GM18498 (cell line): ENCODE results near the gene EVI5.
"Not testable (repeated sequence)": the region's sequence is repeated elsewhere in the genome, so short reads cannot be mapped to it uniquely, and the experiment has no call there.

ENCODE experiments used
- ATAC-seq: cut with Tn5 transposase; IDR thresholded peaks from one replicate; pipeline ENCODE4 v1.9.1; 2021; ENCODE audit warnings: mild to moderate bottlenecking, moderate library complexity; ENCODE audit not compliant: unreplicated experiment

EVI5 gene

DNA sequence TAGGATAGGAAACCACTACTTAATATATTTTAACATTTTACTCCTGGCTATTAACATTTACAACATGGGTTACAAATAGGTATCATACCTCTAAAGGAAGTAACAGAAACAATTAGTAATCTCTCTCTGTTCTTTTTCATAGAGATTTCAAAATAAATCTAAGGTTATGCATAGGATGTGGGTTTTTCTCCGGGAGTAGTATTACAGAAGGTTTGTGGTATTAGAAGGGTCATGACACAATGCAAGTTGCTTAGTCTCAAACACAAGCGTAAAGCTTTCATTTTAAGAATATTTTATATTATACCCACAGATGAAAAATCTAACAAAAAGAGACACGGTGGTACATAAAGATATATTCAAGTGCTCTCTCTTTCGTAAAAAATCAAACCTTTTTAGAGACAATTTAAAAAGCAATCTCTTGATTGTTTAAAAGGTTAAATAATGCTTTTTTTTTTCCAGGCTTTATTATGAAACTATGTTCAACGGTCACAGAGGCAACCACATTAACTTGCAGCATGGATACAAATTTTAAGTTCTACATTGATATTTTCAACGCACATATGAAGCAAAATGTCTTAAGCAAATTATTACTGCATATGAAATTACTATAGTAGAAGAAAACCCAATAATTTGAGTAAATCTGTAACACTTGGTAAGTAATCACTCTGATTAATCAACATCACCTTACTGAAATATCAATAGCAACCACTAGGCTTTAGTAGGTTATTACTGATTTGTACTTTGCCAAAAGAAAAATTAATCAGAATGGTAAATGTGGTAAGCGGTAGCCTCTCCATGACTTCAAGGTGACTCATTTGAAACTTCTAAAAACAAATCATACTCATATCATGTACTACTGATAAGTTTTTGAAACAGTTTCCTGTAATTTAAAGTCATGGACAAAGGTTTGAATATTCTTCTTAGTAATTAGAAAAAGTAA, 200.8 kb downstream of the EVI5 start:
- peak; percentile 82 for ATAC-seq

GRCh38 chr1:92577261-92577895, 207.5 kb downstream of the EVI5 start:
- no peak for ATAC-seq

DNA sequence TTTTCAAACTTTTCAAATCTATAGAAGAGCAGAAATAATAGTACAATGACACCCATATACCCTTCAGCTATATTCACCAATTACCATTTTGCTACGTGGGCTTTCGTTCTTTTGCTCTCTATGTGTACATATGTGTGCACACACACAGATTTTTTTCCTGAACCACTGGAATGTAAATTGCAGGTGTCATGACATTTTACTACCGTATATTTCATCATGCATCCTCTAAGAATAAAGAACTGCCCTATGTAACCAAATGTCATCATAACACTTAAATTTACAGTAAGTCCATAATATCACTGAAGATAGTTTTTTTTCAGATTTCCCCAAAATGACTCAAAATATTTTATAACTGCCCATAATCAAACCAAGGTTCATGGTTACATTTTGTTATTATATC, 209.8 kb downstream of the EVI5 start:
- ATAC-seq, result no peak

DNA sequence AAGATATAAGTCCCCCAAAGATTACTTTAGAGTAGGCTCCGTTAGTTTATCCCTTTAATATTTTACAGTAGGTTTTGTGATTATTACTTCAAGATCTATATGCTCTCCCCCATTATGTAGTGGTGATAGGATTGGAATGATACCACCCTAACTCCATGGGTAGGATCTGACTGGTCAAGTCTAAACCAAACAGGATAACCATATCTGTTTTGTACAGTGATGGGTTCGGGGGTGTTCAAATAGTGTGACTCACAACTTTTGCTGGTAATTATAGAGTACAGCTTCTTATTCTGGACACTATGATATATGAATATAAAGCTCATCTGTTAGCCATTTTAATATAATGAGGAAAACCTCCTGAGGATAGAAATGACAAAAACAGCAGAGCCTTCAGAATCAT, 212.4 kb downstream of the EVI5 start:
- ATAC-seq, result no peak

DNA sequence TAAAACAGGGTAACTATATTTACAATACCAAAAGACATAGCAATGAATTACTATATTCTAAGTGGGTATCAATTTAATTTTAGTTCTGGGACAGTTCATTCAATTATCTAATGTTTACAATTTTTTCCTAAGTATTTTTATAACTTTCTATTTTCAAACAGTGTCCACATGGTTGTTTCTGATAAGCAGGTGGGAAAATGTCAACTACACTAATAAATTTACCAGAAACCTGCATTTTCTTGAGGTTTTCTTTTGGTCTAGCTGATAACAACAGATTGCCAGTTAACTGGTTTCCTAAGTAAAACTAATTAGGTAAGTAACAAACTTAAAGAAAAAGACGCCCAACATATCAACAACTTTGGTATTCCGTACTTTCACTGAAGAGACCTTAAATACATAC, 213.3 kb downstream of the EVI5 start:
- no peak for ATAC-seq

GRCh38 chr1:92567211-92567868, 217.6 kb downstream of the EVI5 start:
- no peak for ATAC-seq

DNA sequence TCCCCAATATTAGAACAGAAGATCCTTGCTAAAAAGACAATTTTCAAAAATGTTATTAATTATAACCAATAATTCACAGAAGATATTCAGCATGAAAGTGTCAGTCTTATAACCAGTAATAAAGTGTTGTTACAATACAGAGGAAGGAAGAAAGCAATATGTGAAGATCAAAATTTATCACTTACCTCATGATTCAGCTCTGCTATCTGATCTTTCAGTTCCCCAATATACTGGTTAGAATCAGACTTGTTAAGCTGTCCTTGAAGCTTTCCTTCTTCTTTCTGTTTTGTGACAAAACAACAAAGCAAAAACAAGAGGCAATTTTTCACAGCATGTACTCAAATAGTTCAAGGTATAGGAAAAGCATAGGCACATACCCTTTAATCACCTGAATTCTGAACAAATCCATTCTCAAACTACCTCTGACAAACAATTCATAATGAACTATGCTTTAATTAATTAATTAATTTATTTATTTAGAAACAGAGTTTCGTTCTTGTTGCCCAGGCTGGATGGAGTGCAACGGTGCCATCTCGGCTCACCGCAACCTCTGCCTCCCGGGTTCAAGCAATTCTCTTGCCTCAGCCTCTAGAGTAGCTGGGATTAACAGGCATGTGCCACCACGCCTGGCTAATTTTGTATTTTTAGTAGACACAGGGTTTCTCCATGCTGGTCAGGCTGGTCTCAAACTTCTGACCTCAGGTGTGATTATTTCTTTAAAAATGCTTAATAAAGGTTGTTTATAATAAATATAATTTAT, 221.3 kb downstream of the EVI5 start:
- peak; percentile 97 for ATAC-seq

DNA sequence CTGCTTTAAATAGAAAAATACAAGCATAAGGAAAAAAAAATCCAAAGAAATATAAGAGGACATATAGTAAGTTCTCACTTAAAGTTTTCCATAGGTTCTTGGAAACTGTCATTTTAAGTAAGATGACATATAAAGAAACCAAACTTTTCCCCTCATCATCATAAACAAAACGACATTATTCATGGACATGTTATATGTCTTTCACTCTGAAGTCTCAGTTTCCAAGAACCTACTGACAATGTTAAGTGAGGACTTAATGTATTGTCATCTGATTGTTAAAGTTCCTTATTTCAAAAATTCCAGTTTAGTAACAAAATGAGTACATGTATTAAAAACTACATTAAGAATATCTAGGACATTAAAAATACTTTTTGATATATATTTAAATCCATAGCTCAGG, 228.6 kb downstream of the EVI5 start:
- ATAC-seq, result no peak

DNA sequence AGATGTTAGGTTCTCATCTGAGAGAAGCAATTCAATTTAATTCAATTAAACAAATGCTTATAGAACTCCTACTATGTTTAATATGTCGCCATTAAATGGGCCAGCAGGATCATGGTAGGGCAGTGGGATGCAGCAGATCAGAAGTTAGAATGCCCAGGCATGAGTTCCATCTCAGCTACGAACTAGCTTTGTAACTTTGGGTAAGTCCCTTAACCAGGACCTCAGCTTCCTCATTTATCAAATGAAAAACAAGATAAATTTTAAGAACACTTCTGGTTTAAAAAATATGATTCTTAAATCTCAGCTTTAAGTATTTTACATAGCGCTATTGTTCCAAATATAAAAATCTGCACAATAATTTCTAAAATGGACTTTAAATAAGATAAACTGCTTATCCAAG, 230.7 kb downstream of the EVI5 start:
- ATAC-seq, result no peak

GRCh38 chr1:92551916-92552315, 233.0 kb downstream of the EVI5 start:
- ATAC-seq, result no peak

- ATAC-seq, result no peak
Measured at GRCh38 chr1:92544756-92545165, 240.1 kb downstream of the EVI5 start.

GRCh38 chr1:92543131-92544055, 241.5 kb downstream of the EVI5 start:
- no peak for ATAC-seq

DNA sequence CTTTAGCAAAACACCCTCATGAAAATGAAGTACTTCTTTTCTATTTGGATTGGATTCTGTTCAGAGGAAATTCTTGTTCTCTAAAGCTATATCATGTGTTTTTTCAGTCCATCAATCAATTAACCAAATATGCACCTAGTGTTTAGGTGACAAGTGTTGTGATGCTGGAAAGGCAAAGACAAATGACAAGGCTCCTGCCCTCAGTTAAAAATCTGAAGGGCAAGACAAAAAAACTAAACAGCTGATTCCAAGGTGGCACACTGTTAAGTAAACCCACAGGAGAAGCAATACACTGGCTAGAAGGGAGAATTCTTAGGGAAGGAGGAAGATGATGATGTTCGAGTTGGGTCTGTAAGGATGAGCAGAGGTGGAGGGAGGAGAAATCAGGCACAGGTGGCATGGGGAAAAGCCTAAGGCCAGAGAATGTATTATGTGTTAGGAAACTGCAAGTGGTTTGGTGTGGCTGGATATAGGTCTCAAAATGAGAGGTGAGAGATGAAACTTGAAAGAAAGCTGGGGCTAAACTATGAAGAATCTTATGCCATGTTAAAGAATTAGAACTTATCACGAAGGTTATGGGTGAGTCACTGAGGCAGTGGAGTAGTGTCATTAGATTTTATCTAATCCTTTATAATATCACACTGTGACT, 246.4 kb downstream of the EVI5 start:
- peak; percentile 69 for ATAC-seq

DNA sequence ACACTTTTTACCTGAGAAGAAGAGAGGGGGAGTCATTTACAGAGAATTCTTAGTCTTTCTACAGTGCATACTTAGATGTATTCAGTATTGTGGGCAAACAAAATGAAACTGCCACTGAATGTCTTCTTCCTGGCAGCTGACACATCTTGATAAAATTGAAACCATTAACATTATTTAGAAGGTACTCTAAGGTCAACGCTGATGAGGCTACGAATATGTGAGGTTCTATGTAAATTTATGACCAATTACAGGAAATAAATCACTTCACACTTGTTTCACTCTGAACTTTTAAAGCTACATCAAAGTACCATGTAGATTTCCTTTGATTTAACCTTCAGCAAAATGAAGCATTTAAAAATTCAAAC, 246.9 kb downstream of the EVI5 start:
- ATAC-seq, result peak; percentile 77

DNA sequence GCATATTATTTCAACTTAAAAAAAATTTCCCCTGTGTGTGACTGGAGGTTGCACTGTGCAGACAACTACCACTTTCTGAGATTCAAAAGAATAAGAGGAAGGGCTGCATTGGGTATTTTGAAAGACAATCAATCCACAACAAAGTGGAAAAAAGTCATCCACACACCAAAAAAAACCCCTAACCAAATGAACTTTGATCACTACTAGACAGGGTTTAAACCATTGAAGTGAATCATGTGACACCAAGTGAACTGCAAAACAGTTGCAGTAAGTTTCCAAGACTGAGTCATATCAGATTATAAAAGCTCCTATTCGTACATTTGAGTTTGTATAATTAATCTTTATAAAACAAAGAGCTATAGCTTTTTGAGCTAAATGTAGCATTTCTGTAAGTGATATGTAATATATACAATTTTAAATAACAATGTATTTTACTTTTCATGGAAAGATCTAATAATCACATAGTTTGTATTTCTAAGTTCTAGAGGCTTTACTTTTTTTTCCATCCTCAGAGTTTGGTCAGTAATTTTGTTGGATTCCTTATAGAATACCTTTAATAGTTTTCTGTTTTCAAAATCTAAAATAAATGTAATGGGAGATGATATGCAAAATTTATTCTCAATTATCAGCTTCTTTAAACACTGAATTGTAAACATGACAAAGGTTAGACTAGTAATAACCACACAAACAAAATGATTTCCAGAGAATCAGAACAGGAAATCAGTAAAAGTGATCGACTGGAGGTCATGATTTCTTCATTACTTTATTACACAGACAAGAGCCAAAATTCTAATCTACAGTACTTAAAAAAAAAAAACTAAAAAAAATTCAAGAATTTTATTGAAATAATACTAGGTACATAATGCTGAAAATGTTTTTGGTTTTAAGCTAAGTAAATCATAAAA, 247.7 kb downstream of the EVI5 start:
- ATAC-seq, result peak; percentile 57

DNA sequence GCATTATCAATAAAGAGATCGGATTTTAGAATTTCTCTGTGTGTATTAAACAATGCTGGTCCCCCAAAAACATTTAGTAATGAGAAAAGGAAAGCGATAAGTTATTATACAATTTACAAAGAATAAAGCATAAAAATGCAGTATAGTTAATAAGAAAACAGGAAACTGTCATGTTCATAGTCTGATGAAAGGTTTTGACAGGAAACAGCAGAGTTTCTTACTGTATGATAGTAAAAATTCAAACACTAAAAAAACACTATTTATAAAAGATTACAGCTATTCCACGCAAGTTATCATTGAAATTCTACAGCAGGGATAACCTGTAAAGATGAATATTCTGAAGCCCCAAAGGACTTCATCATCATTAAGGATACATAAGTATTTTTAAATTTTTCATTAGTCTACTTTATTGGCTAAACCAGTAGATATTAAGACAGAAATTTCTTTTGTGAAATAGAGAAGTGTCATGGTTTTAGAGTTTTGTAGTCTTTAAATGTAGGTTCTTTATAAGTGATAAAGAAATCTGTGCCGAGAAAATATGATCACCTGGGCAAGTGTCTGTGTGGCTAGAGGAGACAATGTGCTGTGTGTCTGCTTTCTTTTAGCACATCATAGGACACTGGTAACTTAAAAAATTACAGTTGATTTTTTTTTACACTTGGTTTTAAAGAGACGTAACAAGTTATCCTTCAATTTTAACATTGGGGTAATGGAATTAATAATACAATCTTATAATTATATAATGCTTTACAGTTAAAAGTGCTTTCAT, 248.5 kb downstream of the EVI5 start:
- ATAC-seq, result no peak

- not testable (repeated sequence) for ATAC-seq
Measured at GRCh38 chr1:92532371-92532770, 252.5 kb downstream of the EVI5 start.

GRCh38 chr1:92531939-92532338, 253.0 kb downstream of the EVI5 start:
- ATAC-seq, result not testable (repeated sequence)
